HG03066 (cell line): ENCODE measurements around the gene PIM1.

Source experiments
- ATAC-seq: cut with Tn5 transposase; IDR thresholded peaks from one replicate; pipeline ENCODE4 v1.9.1; 2021; ENCODE audit warnings: low read depth; ENCODE audit not compliant: unreplicated experiment

PIM1 gene

GRCh38 chr6:37137201-37138090 is 32.5 kb upstream of the PIM1 start:
- ATAC-seq, result no peak

GRCh38 chr6:37138856-37139229 is 31.1 kb upstream of the PIM1 start:
- ATAC-seq, result no peak

- no peak for ATAC-seq
These were observed 30.6 kb upstream of the PIM1 start for GRCh38 chr6:37139230-37139962.

- ATAC-seq, result no peak
These were observed 29.8 kb upstream of the PIM1 start for GRCh38 chr6:37140145-37140544.

- ATAC-seq, result no peak
These were observed 28.5 kb upstream of the PIM1 start for GRCh38 chr6:37141281-37142049.

- no peak for ATAC-seq
These were observed 27.8 kb upstream of the PIM1 start for GRCh38 chr6:37142050-37142614.

GRCh38 chr6:37143585-37143984 is 26.4 kb upstream of the PIM1 start:
- ATAC-seq, result no peak

- no peak for ATAC-seq
These were observed 24.5 kb upstream of the PIM1 start for GRCh38 chr6:37145443-37145842.

GRCh38 chr6:37146735-37147157 is 23.2 kb upstream of the PIM1 start:
- no peak for ATAC-seq

- ATAC-seq, result no peak
These were observed 20.2 kb upstream of the PIM1 start for GRCh38 chr6:37149745-37150144.

- ATAC-seq, result no peak
These were observed 19.6 kb upstream of the PIM1 start for GRCh38 chr6:37150314-37150713.

GRCh38 chr6:37155394-37156312 is 14.3 kb upstream of the PIM1 start:
- peak; percentile 92 for ATAC-seq

- no peak for ATAC-seq
These were observed 11.4 kb upstream of the PIM1 start for GRCh38 chr6:37158508-37158907.

GRCh38 chr6:37160922-37161778 is 8.8 kb upstream of the PIM1 start:
- no peak for ATAC-seq

GRCh38 chr6:37162740-37163139 is 7.2 kb upstream of the PIM1 start:
- no peak for ATAC-seq

- ATAC-seq, result no peak
These were observed 1.7 kb upstream of the PIM1 start for GRCh38 chr6:37168163-37168758.

GRCh38 chr6:37168811-37169495 is 999 bp upstream of the PIM1 start:
- no peak for ATAC-seq
